ENCODE data around the gene TRMT10A. TPM values are rescaled to one million over a fixed set of nuclear protein-coding genes. Genes with fewer than 3 reads are reported as not detected.

The TRMT10A gene
- total RNA-seq, 1 donor, result 5.6 TPM

- DNase-seq (ENCODE audit: low read depth), result no peak
Measured at GRCh38 chr4:99594818-99595217, 31.0 kb upstream of the TRMT10A start.

GRCh38 chr4:99593781-99594641 lies 30.2 kb upstream of the TRMT10A start:
- TF ChIP-seq CTCF (IDR thresholded peaks at IDR 0.05; ENCODE audit: insufficient read depth, low read depth, low read length), result no peak
- no peak overlapping the region for H3K4me3 ChIP-seq (ENCODE audit: low read depth, low read length)
- no peak for DNase-seq (ENCODE audit: low read depth)

More at GRCh38 chr4:99594818-99595217, 31.0 kb upstream of the TRMT10A start:
- H3K4me3 ChIP-seq (ENCODE audit: low read depth, low read length), result no peak overlapping the region
- TF ChIP-seq CTCF (IDR thresholded peaks at IDR 0.05; ENCODE audit: insufficient read depth, low read depth, low read length), result no peak

- H3K4me3 ChIP-seq (ENCODE audit: low read depth, low read length), result no peak overlapping the region
- TF ChIP-seq CTCF (IDR thresholded peaks at IDR 0.05; ENCODE audit: insufficient read depth, low read depth, low read length), result no peak
- DNase-seq (ENCODE audit: low read depth), result no peak
Measured at GRCh38 chr4:99591757-99592156, 27.9 kb upstream of the TRMT10A start.

- H3K4me3 ChIP-seq (ENCODE audit: low read depth, low read length), result no peak overlapping the region
- DNase-seq (ENCODE audit: low read depth), result no peak
- TF ChIP-seq CTCF (IDR thresholded peaks at IDR 0.05; ENCODE audit: insufficient read depth, low read depth, low read length), result no peak
Measured at GRCh38 chr4:99587803-99588202, 24.0 kb upstream of the TRMT10A start.

- no peak overlapping the region for H3K4me3 ChIP-seq (ENCODE audit: low read depth, low read length)
- no peak for DNase-seq (ENCODE audit: low read depth)
- no peak for TF ChIP-seq CTCF (IDR thresholded peaks at IDR 0.05; ENCODE audit: insufficient read depth, low read depth, low read length)
Measured at GRCh38 chr4:99587309-99587708, 23.5 kb upstream of the TRMT10A start.

- DNase-seq (ENCODE audit: low read depth), result no peak
- TF ChIP-seq CTCF (IDR thresholded peaks at IDR 0.05; ENCODE audit: insufficient read depth, low read depth, low read length), result no peak
Measured at GRCh38 chr4:99586797-99587196, 23.0 kb upstream of the TRMT10A start.

More at GRCh38 chr4:99586797-99587196, 23.0 kb upstream of the TRMT10A start:
- H3K4me3 ChIP-seq (ENCODE audit: low read depth, low read length), result no peak overlapping the region

Measured in fibroblast of villous mesenchyme (primary cell).